ENCODE data around the gene EIF4H. TPM values are rescaled to one million over a fixed set of nuclear protein-coding genes. Genes with fewer than 3 reads are reported as not detected.
"Not testable (repeated sequence)": the region's sequence is repeated elsewhere in the genome, so short reads cannot be mapped to it uniquely, and the experiment has no call there.

Gene EIF4H
- total RNA-seq, 1 donor from 2014 or later = 219 TPM

DNA sequence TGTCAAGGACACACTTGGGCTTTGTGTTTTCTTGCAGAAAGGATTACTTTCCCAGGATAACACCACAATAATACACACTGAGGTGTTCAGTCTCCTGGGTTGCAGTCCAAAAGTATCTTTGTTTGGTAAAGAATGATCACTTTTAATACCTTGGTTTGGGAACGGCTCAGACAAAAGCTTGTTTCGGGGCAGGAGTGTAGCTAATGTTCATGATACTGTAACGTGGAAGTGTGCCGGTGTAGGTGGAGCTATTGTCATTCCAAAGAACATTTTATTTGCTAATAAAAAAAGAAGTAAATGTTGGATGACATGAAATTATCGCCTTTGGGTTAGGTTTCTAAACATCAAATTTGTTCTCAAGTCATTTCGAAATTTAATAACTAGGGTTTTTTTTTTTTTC lies 1.2 kb downstream of the EIF4H start:
- DNase-seq = peak; percentile 25

DNA sequence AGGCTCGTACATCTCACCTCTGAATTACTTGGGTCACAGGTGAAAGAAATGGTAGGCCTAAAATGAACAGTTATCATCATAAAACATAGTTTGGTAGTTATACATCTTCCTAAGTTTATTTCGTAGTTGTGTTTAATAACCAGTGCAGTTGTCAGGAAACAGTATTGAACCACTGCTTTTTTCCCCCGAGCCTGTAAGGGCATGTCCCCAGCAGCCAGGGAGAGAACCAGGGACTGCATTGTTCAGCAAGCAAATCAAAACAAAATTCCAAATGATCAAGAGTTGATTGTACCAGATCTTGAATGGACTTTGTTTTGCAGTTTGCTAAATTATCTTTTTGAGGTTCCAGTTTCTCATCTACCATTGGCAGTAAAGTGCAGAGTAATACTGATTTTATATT lies 2.4 kb downstream of the EIF4H start:
- no peak for DNase-seq

DNA sequence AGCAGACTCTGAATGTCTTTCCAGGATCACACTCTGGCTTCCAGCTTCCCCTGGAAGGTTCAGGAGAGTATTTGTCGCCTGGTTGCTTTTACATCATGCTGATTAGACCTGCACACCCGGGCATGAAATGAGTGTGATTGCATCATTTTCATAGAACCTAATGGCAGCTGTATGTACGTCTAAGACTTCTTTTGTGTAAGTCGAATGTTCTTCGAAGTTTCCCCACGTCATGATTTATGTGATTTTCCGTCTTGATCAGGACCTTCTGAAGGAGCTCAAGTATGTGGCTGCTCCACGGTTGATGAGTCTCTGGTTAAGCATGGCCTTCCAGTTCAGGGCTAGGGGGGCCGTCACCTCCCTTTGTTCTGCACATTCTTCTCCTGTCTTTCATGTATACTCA lies 4.5 kb downstream of the EIF4H start:
- no peak for DNase-seq

DNA sequence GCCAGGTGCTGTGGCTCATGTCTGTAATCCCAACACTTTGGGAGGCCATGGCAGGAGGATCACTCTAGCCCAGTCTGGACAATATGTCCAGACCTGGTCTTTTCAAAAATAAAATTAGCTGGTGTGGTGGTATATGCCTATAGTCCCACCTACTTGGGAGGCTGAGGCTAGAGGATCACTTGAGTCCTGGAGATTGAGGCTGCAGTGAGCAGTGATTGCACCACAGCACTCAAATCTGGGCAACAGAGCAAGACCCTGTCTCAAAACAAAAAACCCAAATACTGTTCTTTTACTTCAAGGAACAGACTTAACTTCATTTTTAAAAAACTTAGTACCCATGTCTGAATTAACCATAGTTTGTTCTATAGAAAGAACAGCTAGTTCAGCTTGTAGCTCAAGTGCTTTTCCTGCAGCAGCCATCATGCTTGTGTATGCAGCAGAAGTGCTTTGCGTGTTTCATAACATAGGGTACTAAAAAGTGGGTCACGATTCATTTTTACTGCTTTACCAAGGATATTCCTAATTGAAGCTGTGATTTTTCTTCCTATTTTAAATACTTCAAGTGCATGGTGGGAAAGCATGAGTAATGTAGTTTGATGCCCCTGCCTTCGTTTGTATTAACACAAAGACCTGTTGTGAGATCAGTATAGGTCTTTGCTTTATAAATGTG lies 5.9 kb downstream of the EIF4H start:
- DNase-seq = no peak

DNA sequence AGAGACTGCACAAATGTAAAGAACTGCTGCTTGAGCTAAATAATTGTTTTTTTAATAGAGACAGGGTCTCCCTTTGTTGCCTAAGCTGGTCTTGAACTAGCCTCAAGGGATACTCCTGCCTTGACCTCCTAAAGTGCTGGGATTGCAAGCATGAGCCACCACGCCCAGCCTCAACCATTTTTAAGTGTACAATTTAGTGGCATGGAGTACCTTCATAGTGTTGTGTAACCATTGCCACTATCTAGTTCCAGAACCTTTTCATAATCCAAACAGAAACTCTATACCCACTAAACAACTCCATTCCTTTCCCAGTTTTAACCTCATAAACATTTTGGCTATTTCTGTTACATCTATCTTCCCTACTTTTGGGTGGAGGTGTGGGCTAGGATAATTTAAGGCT lies 6.7 kb downstream of the EIF4H start:
- DNase-seq = no peak

DNA sequence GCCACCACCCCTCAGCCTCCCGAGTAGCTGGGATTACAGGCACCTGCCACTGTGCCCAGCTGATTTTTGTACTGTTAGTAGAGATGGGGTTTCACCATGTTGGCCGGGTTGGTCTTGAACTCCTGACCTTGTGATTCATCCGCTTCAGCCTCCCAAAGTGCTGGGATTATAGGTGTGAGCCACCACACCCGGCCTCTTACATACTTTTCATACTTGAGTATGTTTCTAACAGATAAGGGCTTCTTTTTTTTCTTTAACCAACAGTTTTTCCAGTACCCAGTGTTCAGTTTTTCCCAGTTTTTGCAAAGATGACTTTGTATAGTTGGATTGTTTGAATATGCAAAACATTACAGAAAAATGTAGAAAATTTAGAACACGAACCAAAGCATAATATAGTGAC lies 7.7 kb downstream of the EIF4H start:
- no peak for DNase-seq

DNA sequence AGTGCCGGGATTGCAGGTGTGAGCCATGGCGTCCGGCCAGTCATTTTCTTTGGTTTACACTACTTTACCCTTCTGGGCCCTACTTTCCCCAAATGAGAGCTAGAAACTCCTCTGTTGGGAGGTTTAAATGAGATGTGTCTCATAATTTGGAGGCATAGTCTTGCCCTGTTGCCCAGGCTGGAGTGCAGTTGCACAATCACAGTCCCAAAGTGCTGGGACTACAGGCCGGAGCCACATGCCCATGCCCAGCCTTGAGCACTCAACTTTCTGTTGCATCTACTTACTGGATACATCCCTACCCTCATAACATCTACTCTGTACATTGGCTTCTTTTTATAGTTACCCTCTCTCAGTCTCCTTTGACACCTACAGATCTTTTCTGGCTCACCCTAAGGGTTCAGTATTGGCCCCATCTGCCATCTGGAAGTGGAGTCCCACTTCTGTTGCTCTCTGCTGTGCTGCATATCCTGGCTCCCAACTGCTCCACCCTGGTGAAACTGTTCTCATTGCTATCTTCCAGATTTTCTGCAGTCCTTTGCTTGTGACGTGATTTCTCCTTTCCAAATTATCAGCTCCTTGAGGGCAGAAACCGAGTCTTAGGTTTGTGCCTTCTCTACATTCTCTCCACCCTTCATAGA lies 8.4 kb downstream of the EIF4H start:
- DNase-seq = no peak

DNA sequence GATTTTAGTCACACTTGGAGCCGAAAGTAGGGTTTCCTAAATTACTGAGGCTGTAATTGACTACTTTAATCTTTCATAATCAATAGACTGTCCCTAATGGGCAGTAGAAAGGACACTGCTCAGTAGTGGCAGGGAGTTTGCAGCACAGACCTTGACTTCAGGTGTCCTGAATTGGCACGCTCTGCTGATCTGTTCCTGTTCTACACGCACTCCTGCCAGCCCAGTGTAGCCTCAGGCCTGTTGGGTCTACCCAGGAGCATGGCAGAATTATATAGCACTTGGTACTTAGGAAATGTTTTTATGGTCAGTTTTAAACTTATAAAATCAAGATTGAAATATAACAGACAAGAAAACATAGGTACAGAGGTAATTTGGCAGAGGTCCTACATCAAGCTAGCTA lies 9.0 kb downstream of the EIF4H start:
- DNase-seq = no peak

DNA sequence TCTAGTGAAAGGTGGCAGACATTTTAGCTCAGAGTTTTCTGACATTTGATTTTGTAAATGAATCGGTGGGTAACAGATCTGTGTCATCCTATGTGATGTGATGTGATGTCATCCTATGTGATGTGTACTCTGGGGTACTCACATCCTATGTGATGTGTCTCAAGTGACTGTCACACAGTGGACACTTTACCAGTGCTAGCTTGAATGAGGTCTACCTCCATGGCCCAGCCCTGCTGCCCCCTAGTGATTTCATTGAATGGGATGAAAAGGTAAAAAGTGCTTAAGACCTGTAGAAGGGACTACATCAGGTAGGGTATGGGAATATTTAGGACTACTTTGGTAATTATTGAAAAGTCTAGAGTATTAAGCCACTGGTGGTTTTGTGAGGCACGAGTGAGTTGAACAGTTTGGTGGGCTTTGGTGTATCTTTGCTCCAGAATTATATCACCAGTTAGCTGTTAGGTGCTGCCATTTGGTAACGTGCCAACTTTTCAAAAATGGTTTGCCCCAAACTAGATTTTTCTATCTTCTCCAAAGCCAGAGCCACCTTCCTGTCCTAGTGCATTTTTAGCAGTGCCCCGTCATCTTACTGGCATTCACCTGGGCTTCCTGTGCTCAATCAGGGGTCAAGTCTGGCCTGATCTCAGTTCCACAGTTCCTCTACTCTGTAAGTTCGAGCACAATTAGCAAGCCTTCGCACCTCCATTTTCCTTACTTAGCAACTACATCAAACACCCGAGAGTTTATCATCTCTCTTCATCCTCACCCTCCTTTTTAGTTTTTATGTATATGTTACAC lies 9.7 kb downstream of the EIF4H start:
- DNase-seq = no peak

DNA sequence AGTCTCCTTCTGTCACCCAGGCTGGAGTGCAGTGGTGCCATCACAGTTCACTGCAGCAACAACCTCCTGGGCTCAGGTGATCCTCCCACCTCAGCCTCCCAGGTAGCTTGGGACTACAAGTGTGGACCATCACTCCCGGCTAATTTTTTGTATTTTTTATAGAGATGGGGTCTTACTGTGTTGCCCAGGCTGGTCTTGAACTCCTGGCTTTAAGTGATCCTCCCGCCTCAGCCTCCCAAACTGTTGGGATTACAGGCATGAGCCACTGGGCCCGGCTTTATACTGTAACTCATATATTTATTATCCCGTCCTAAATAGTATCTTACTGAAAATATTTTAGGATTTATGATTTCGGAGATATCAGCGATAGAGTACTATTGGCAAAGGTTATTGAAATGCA lies 10.9 kb downstream of the EIF4H start:
- DNase-seq = no peak

DNA sequence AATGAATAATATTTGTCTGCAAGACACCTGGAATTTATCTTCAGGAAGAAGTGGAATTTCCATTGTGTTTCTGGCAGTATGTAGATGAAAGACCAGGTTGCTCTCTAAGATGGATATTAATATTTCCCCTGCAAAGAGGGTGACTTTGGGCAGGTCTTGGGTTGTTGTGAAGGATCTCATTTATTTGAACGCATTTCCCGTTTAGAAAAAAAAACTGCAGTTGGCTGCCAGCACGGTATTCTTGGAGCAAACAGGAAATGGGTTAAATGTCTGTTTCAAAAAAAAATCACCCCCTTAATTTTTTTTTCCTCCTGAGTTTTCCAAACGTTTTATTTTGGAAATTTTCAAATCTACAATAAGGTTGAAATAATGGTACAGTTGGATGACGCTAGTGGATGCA lies 11.5 kb downstream of the EIF4H start:
- DNase-seq = no peak

DNA sequence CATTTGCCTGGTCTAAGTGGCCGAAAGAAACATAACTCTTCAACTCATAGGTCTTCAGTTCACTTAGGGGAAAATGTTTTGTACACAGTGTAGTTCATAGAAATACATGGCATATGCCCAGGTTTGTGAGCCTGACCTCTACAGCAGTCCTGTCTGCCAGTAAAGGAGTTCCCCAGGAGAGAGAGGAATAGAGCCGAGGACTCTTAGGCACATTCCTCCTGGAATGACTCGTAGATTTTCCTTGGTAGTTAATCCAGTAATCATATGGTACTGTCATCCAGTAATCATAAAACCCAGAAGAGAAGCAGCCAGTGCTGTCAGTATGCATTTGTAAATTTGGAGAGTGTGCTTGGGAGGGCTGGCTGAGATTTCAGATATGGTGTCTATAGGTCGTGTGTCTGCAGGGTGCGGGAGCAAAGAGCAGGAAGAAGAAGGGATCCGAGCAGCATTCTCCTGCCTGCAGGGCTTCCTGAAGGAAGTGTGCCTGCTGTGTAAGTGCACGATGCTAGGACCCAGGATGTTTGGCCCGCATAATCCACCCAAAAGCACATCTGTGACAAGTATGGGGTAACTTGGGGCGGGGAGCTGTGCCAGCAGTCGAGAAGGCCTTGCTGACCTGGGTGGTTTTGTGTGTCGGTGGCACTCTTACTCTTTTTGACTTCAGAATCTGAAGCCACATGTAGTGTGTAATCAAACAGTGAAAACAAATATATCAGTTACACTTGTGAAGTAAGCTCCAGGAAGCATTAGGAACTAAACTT lies 13.9 kb downstream of the EIF4H start:
- DNase-seq = no peak

DNA sequence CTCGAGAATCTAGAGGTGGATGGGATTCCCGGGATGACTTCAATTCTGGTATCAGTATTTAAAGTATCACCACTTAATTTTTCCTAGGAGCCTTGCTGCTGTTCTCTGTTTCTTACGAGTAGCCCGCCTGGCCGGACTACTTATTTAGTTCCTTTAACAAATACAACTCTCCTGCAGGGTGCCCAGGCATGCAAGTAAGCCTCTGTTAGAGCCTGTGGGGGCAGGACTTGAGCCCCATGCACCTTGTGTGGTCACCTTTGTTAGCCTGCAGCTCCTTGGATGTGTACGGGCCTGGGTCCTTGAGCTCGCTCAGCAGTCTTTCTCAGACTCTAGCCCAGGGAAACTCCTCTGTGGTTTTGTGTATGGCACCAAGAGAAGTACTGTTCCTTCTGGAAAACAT lies 16.1 kb downstream of the EIF4H start:
- no peak for DNase-seq

DNA sequence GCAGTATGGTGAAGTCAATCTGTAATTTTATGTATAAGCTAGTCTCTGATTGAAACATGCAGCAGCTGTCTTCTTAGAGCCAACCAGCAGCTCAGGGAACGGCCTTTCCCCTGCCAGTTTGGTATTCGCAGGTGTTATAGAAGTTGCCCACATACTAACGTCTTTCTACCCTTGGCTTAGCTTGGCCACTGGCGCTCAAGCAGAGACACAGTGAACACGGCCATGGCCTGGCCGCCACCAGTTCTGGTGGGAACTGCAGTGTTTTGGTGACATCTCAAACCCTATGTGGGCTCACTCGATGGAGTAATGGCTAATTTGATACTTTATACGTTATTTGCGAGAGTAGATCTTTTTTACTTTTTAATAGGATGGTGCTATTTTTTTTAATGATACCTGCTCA lies 17.1 kb downstream of the EIF4H start:
- no peak for DNase-seq

DNA sequence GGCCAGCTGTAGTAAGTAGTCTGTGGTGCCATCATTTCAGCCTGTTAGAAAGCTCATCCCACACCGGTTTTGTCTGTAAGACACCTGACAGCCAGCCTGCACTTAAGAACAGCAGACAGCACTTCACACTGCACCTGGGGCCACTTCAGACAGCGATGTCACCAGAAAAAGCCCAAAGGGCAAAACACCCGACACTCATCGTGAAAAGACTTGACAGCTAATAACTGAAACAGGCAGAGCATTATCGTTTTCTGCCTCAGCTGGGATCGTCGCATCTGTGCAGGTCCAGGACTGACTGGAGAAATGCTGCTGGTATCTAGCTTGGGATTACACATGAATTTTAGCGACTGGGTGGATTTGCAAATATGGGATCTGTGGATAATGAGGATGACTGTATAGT lies 18.9 kb downstream of the EIF4H start:
- no peak for DNase-seq

DNA sequence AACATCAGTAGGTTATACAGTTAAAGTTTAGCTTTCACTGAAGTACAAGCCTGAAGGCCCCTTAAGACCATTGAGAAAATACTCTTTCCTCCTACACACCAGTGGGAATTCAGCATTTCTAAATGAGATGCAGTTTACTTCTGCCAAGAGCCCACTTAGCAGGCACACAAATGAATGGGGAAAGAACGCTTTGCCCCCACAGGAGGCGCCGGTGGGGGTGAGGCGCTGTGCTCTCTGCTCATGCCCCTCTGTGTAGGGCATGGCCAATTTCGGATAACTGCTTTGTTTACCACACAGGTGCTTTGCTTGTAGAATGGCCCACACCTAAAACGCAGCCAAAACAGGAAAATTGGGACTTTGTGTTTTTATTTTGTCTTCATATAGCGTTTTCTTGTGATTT lies 19.8 kb downstream of the EIF4H start:
- no peak for DNase-seq

DNA sequence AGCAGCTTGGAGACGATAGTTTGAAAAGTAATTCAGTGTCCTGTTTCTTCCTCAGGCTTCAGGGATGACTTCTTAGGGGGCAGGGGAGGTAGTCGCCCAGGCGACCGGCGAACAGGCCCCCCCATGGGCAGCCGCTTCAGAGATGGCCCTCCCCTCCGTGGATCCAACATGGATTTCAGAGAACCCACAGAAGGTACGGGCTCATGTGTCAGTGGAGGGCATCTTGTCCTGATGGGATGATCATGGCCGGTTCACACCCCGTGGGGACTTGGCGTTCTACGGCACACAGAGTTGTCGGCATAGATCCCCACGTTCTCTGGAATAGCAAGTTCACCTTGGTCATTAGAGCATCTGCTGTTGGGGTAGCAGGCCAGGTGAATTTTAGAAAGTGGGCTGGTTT lies 20.5 kb downstream of the EIF4H start:
- DNase-seq = no peak

DNA sequence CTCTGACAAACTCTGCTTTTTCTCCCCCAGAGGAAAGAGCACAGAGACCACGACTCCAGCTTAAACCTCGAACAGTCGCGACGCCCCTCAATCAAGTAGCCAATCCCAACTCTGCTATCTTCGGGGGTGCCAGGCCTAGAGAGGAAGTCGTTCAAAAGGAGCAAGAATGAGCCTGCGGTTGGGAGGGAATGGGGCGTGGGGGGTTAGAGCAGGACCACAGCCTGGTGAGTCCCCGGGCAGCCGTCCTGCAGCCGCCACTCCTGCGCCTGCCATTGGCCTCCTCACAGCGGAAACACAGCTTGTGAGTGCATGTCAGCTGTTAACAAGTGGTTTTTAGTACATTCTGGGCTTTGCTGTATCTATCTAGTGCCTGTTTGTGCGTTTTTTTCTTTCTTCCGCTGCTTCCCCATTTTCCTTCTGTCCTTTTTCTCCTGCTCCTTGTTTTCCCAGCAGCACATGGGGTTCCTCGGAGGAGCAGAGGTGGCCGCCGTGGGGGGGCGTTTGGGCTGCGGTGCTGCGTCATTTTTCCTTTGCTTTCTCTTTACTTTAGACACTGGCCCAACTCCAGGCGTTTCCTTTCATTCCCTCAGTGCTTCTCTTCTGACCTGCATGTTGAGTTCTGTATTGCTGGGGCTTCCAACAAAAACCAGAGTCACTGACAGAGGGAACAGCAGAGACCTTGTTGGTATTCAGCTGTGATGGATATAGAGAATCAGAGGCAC lies 21.1 kb downstream of the EIF4H start:
- not testable (repeated sequence) for DNase-seq

DNA sequence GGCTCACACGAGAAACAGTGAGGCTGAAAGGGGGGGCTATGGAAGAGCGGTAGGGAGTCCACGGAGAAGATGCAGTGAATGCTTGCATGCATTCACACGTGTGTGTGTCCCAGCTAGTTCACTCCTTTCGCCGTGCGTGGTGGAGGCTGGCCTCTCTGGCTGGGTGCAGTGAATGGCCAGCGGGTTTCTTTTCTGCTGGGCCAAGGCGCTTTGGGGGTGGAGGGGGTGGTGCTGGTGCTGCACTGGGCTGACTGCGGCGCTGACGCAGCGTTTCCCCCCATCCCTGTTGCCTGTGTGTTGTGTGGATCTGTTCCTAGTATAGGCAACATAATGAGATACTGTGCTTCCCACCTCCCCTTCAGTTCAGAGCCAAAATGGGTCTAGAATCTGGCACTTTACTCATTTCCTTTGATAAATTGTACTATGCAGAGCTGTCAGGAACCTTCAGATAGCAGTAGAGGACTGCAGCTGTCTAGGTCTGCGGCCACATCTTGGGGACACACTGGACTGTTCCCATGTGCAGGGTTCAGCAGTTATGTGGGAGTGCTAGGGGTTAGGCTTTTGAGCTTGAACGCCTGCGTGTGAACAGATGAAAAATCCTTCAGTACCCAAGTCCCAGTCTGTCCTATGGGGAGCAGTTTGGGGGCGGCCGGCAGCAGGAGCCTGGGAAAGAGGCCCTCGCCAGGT lies 22.0 kb downstream of the EIF4H start:
- not testable (repeated sequence) for DNase-seq

DNA sequence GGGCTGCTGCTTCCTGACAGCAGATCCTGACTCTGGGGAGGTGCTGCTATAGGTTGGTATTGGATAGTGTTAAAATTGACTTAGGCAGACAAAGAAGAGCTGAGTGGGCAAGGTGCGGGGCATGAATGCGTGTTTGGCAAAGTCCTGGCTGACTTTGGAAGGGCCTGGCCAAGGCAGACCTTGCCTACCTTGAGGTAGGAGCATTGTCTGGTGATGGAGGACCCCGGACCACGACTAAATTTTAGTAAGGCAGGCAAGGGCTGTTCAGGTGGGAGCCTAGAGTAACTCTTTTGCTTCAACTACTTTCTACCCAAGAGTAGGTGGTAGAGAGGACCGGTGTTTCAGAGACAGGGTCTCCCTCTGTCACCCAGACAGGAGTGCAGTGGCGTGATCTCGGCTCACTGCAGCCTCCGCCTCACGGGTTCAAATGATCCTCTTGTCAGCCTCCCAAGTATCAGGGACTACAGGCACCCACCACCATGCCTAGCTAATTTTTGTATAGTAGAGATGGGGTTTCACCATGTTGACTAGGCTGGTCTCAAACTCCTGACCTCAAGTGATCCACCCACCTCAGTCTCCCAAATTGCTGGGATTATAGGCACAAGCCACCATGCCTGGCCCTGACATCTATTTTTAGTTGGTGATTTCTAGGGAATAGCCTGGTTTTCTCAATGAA lies 23.4 kb downstream of the EIF4H start:
- no peak for DNase-seq
